Liver (tissue), 3 donors: ENCODE data around the gene EXD3.

Experiments used
- HNF4A ChIP-seq, 2 donors: conservative IDR thresholded peaks; 2 replicates each; pipeline ENCODE4 v1.6.1; 2016; ENCODE audit warnings: antibody characterized with exemption in 2 of 2, mild to moderate bottlenecking in 2 of 2
- SP1 ChIP-seq: IDR thresholded peaks from 2 replicates; pipeline ENCODE4 v1.6.1; 2018; ENCODE audit warnings: antibody characterized with exemption, mild to moderate bottlenecking
- TF ChIP-seq, protein P1 (sequence below): fragments of 150-350 bp; IDR thresholded peaks from 2 replicates; pipeline ENCODE4 v1.5.1; 2017; ENCODE audit warnings: improper control_type of control experiment, low read depth, low read length; ENCODE audit not compliant: missing input control
- donor health status: healthy.
- donor health status: healthy.

DNA sequence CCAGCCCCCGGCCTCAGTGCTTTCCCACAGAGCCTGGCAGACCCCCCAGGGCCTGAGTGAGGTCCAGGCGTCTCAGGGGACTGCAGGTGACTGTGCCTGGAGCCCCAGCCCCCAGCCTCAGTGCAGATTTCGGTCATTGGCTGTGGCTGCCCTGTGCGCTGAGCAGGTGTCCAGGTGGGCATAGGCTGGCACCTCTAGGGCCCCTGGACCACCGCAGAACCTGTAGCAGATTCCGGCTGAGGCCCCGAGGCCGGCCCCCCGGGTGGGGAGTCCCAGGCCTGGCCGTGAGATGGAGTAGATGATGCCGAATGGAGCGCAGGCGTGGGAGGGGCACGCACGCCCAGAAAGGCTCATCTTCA is 12.1 kb downstream of the EXD3 start:
- TF ChIP-seq, protein P1, sequence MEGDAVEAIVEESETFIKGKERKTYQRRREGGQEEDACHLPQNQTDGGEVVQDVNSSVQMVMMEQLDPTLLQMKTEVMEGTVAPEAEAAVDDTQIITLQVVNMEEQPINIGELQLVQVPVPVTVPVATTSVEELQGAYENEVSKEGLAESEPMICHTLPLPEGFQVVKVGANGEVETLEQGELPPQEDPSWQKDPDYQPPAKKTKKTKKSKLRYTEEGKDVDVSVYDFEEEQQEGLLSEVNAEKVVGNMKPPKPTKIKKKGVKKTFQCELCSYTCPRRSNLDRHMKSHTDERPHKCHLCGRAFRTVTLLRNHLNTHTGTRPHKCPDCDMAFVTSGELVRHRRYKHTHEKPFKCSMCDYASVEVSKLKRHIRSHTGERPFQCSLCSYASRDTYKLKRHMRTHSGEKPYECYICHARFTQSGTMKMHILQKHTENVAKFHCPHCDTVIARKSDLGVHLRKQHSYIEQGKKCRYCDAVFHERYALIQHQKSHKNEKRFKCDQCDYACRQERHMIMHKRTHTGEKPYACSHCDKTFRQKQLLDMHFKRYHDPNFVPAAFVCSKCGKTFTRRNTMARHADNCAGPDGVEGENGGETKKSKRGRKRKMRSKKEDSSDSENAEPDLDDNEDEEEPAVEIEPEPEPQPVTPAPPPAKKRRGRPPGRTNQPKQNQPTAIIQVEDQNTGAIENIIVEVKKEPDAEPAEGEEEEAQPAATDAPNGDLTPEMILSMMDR: no peak
- TF ChIP-seq HNF4A (conservative IDR thresholded peaks at IDR 0.05) (no peak), SP1 (no peak)
